ENCODE data around the gene LMO1.
A peak's percentile ranks its signal among the peaks of the same experiment; 100 is the strongest.

LMO1 gene

GRCh38 chr11:8202516-8203413 is 60.9 kb downstream of the LMO1 start:
- no peak for DNase-seq

- DNase-seq, result no peak
Observed at GRCh38 chr11:8201644-8202365, 61.9 kb downstream of the LMO1 start.

- no peak for DNase-seq
Observed at GRCh38 chr11:8199676-8200075, 64.0 kb downstream of the LMO1 start.

GRCh38 chr11:8196749-8197148 is 66.9 kb downstream of the LMO1 start:
- DNase-seq, result no peak

GRCh38 chr11:8194956-8195355 is 68.7 kb downstream of the LMO1 start:
- DNase-seq, result no peak

- no peak for DNase-seq
Observed at GRCh38 chr11:8192896-8193209, 70.8 kb downstream of the LMO1 start.

- DNase-seq, result peak; percentile 51
Observed at GRCh38 chr11:8192016-8192895, 71.4 kb downstream of the LMO1 start.

GRCh38 chr11:8190431-8190830 is 73.2 kb downstream of the LMO1 start:
- DNase-seq, result no peak

GRCh38 chr11:8186429-8186828 is 77.2 kb downstream of the LMO1 start:
- no peak for DNase-seq

GRCh38 chr11:8183111-8183510 is 80.6 kb downstream of the LMO1 start:
- no peak for DNase-seq

- no peak for DNase-seq
Observed at GRCh38 chr11:8180469-8180868, 83.2 kb downstream of the LMO1 start.

- no peak for DNase-seq
Observed at GRCh38 chr11:8178297-8178696, 85.4 kb downstream of the LMO1 start.

GRCh38 chr11:8177136-8177535 is 86.5 kb downstream of the LMO1 start:
- no peak for DNase-seq

Data from NCI-H2107 (cell line).